Skeletal muscle satellite cell (primary cell): ENCODE data around the gene DHCR7.

Experiments
- H3K27me3 ChIP-seq: 2 replicates; pipeline ENCODE4 v1.7.0; 2013; ENCODE audit warnings: low read length; ENCODE audit not compliant: control insufficient read depth, insufficient read depth
- H3K36me3 ChIP-seq: 2 replicates; pipeline ENCODE4 v1.7.0; 2013; ENCODE audit warnings: mild to moderate bottlenecking, control low read depth, low read length; ENCODE audit not compliant: insufficient read depth
- H3K4me1 ChIP-seq: 2 replicates; pipeline ENCODE4 v1.7.0; 2013; ENCODE audit warnings: low read length; ENCODE audit not compliant: control insufficient read depth, insufficient read depth
- H3K4me2 ChIP-seq: 2 replicates; pipeline ENCODE4 v1.7.0; 2013; ENCODE audit warnings: mild to moderate bottlenecking, low read length
- H3K4me3 ChIP-seq: 2 replicates; pipeline ENCODE4 v1.7.0; 2013; ENCODE audit warnings: low read length
- H3K9ac ChIP-seq: 2 replicates; pipeline ENCODE4 v1.7.0; 2013; ENCODE audit warnings: mild to moderate bottlenecking, low read depth, low read length, moderate library complexity
- H3K9me3 ChIP-seq: replicated peaks from 2 replicates; pipeline ENCODE4 v1.7.0; 2013; ENCODE audit warnings: mild to moderate bottlenecking, control low read depth, low read length

The DHCR7 gene

GRCh38 chr11:71443736-71444445 lies 4.3 kb downstream of the DHCR7 start:
- no peaks in the 10 kb centered on the region for H3K27me3 ChIP-seq
- H3K4me1 ChIP-seq, result peaks cover 10% of the 10 kb centered on the region
- H3K4me3 ChIP-seq, result no peak overlapping the region
- no peaks in the 10 kb centered on the region for H3K9me3 ChIP-seq
- H3K4me2 ChIP-seq, result no peak overlapping the region
- no peak overlapping the region for H3K9ac ChIP-seq
- peaks cover 44% of the 10 kb centered on the region for H3K36me3 ChIP-seq

- H3K9ac ChIP-seq, result no peak overlapping the region
- no peak overlapping the region for H3K4me2 ChIP-seq
- no peak overlapping the region for H3K4me3 ChIP-seq
- no peaks in the 10 kb centered on the region for H3K9me3 ChIP-seq
- peaks cover 54% of the 10 kb centered on the region for H3K36me3 ChIP-seq
- peaks cover 10% of the 10 kb centered on the region for H3K4me1 ChIP-seq
- H3K27me3 ChIP-seq, result no peaks in the 10 kb centered on the region
Measured at GRCh38 chr11:71442880-71443279, 5.3 kb downstream of the DHCR7 start.

- Histone ChIP-seq H3K4me1 (peaks cover 4% of the 10 kb centered on the region), H3K4me3 (no peak overlapping the region), H3K27me3 (no peaks in the 10 kb centered on the region), H3K9ac (no peak overlapping the region), H3K36me3 (peaks cover 59% of the 10 kb centered on the region), H3K4me2 (no peak overlapping the region), H3K9me3 (no peaks in the 10 kb centered on the region)
Measured at GRCh38 chr11:71442123-71442522, 6.1 kb downstream of the DHCR7 start.

- H3K4me3 ChIP-seq, result no peak overlapping the region
- H3K9me3 ChIP-seq, result no peaks in the 10 kb centered on the region
- H3K36me3 ChIP-seq, result peaks cover 55% of the 10 kb centered on the region
- H3K9ac ChIP-seq, result no peak overlapping the region
- H3K4me1 ChIP-seq, result no peaks in the 10 kb centered on the region
- no peaks in the 10 kb centered on the region for H3K27me3 ChIP-seq
- H3K4me2 ChIP-seq, result no peak overlapping the region
Measured at GRCh38 chr11:71441251-71441650, 6.9 kb downstream of the DHCR7 start.

DNA sequence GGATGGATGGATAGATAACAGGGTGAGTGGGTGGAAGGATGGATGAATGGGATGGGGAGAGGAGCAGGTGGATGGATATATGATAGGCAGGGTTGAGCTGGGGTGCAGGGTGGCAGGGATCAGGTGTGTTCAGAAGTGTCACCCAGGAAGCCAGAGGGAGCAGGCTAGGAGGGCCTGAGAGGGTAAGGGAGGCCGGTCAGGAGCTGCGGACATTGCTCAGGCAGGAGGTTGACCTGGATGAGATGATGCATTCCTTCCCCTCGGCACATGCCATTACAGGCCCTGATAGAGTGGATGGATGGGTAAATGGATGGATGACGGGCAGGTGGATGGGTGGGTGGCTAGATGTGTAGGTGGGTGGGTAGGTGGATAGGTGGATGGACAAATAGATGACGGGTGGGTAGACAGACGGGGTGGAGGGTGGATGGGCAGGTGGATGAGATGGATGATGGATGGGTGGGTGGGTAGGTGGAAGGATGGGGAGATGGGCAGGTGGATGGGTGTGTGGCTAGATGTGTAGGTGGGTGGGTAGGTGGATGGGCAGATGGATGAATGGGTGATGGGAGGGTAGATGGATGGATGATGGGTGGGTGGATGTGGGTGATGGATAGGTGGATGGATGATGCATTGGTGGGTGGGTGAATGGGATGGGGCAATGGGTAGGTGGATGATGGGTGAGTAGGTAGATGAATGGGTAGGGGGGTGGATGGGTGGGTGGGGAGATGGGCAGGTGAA lies 8.0 kb downstream of the DHCR7 start:
- Histone ChIP-seq H3K9ac (no peak overlapping the region), H3K36me3 (peaks cover 58% of the 10 kb centered on the region), H3K4me2 (no peak overlapping the region)

DNA sequence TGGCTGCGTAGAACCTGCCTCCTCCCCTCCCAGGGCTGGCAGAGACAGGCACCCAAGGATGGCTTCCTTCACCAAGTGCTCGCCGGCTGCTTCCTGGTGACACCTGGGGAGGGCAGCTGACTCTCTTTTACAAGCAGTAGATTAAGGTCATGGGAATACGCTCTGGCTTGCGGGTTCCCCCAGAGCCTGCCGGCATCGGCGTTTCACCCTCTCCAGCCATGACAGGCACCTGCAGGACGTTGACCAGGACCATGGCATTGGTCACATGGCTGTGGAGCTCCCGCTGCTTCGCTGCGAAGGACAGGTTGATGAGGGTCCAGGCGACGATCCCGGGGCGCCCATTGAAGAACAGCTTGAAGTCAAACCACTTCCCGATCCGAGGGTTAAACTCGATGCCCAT lies 9.5 kb downstream of the DHCR7 start:
- no peak overlapping the region for H3K9ac ChIP-seq
- H3K36me3 ChIP-seq, result peaks cover 53% of the 10 kb centered on the region
- H3K9me3 ChIP-seq, result no peaks in the 10 kb centered on the region
- no peaks in the 10 kb centered on the region for H3K27me3 ChIP-seq
- H3K4me3 ChIP-seq, result no peak overlapping the region
- no peaks in the 10 kb centered on the region for H3K4me1 ChIP-seq
- no peak overlapping the region for H3K4me2 ChIP-seq

More for the DNA sequence above, 8.0 kb downstream of the DHCR7 start:
- Histone ChIP-seq H3K9me3 (no peaks in the 10 kb centered on the region), H3K4me3 (no peak overlapping the region), H3K4me1 (no peaks in the 10 kb centered on the region), H3K27me3 (no peaks in the 10 kb centered on the region)

DNA sequence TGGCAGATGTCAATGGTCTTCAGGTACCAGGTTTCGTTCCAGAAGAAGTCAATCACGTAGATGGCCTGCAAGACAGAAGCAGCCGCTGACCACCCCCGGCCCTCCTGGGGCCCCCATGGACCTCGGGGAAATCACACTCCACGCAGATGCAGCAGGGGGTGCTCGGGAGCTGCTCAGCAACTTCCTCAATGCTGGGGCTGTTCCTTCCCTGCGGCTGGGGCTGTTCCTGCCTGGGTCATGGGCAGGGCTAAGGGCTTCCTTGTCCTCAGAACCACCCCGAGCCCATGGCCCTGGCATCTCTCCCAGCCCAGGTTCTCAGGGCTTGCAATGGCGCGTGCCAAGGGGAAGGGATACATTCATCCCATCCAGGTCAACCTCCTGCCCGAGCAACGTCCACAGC lies 10.3 kb downstream of the DHCR7 start:
- H3K4me2 ChIP-seq, result no peak overlapping the region
- no peaks in the 10 kb centered on the region for H3K27me3 ChIP-seq
- no peak overlapping the region for H3K9ac ChIP-seq
- no peaks in the 10 kb centered on the region for H3K4me1 ChIP-seq
- peaks cover 45% of the 10 kb centered on the region for H3K36me3 ChIP-seq
- no peaks in the 10 kb centered on the region for H3K9me3 ChIP-seq
- no peak overlapping the region for H3K4me3 ChIP-seq

DNA sequence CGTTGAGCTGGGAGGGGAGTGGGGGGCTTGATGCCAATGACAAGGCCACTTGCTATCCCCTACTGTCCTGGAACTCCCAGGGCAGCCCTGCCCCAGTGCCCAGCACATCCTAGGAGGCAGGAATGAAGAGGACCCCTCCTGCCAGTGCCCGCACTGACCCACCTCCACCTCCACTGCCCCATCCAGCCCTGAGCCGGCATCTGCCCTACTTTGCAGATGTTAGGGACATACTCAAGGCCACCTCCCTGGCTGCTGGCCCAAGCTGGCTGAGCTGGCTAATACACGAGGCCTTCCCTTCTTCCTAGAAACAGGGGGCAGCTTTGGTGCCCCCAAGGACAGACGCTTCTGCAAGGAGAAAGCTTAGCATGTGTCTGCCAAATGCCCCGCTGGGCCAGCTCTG lies 10.8 kb downstream of the DHCR7 start:
- no peaks in the 10 kb centered on the region for H3K4me1 ChIP-seq
- no peaks in the 10 kb centered on the region for H3K9me3 ChIP-seq
- no peak overlapping the region for H3K4me3 ChIP-seq
- no peak overlapping the region for H3K4me2 ChIP-seq
- no peak overlapping the region for H3K9ac ChIP-seq
- H3K27me3 ChIP-seq, result no peaks in the 10 kb centered on the region
- H3K36me3 ChIP-seq, result peaks cover 44% of the 10 kb centered on the region

DNA sequence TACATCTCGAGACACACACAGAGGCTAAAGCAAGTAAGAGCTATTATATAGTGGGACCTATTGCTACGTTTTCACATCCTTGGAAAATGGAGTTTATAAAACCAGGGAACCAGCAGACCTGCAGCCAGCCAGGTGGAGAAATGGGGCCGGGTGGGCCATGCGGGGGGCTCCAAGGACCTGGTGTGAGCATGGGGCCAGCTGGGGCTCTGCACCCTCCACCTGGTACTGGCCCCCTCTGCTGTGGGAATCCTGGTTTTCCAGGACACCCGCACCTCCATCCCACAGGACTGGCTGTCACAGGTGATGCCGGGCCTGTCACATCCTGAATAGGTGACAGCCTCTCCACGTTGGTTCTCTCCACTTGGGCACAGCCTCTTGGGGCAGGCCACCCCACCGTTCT lies 11.3 kb downstream of the DHCR7 start:
- H3K4me3 ChIP-seq, result no peak overlapping the region
- peaks cover 44% of the 10 kb centered on the region for H3K36me3 ChIP-seq
- no peaks in the 10 kb centered on the region for H3K27me3 ChIP-seq
- H3K9me3 ChIP-seq, result no peaks in the 10 kb centered on the region
- H3K4me1 ChIP-seq, result no peaks in the 10 kb centered on the region
- no peak overlapping the region for H3K9ac ChIP-seq
- no peak overlapping the region for H3K4me2 ChIP-seq

GRCh38 chr11:71435278-71435951 lies 12.8 kb downstream of the DHCR7 start:
- H3K27me3 ChIP-seq, result no peaks in the 10 kb centered on the region
- no peak overlapping the region for H3K9ac ChIP-seq
- H3K4me1 ChIP-seq, result no peaks in the 10 kb centered on the region
- H3K9me3 ChIP-seq, result no peaks in the 10 kb centered on the region
- H3K4me3 ChIP-seq, result no peak overlapping the region
- no peak overlapping the region for H3K4me2 ChIP-seq
- peaks cover 33% of the 10 kb centered on the region for H3K36me3 ChIP-seq

DNA sequence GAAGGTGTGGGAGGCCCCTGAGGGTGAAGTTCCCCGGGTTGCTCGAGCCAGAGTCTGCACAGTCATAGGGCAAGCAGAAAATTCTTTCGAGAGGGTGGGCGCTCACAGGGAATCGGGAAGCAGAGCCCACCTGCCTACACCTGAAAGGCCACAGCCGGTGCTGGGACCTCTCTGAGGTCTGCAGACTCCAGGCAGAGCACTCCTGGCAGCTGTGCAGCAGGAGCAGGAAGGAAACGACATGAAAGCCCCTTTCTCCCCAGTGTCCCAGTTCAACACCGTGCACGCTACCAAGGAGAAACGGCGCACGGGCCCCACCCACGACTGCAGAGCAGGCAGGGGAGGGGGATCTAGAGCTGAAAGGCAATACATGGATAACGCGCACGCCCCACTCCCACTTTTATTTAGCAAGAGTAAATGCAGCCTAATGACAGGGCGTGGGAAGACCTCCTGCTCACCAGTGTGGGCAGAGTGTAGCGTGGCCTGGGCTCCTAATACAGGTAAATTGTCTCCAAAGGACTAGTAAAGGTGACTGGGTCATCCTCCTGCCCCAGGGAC lies 13.5 kb downstream of the DHCR7 start:
- Histone ChIP-seq H3K4me3 (no peak overlapping the region), H3K9ac (no peak overlapping the region), H3K4me2 (no peak overlapping the region), H3K9me3 (no peaks in the 10 kb centered on the region), H3K27me3 (peaks cover 2% of the 10 kb centered on the region), H3K4me1 (no peaks in the 10 kb centered on the region), H3K36me3 (peaks cover 31% of the 10 kb centered on the region)
